Adrenal gland (tissue), 19 donors: ENCODE data around the gene ACSS3. TPM values are rescaled to one million over a fixed set of nuclear protein-coding genes. Genes with fewer than 3 reads are reported as not detected.

ENCODE experiments used
- DNase-seq, 7 donors: peaks; one replicate each; pipeline ENCODE4 v3.0.0-alpha.2; 2019 to 2020
- H3K27ac ChIP-seq, 5 donors: fragments of 200-600 bp; sonication (generic) in 4 of 5; 1 replicate in 3 of 5; 2 replicates in 2 of 5; pipeline versions ENCODE4 v1.5.1 to v1.8.0; 2016 to 2020; ENCODE audit warnings: mild to moderate bottlenecking in 1 of 5
- H3K27me3 ChIP-seq: fragments of 200-600 bp; 2 replicates; pipeline ENCODE4 v1.8.0; 2021
- H3K36me3 ChIP-seq, 2 donors: fragments of 200-600 bp; replicated peaks in 1 of 2; 1 replicate in 1 of 2; 2 replicates in 1 of 2; pipeline versions ENCODE4 v1.5.1 to v1.8.0; 2018 to 2022
- H3K4me1 ChIP-seq, 2 donors: fragments of 200-600 bp; replicated peaks in 1 of 2; 1 replicate in 1 of 2; 2 replicates in 1 of 2; pipeline versions ENCODE4 v1.5.1 to v1.8.0; 2018 to 2021
- H3K4me3 ChIP-seq, 4 donors: fragments of 200-600 bp; sonication (generic) in 3 of 4; one replicate each; pipeline ENCODE4 v1.5.1; 2016 to 2018
- H3K9me3 ChIP-seq, 3 donors: fragments of 200-600 bp; sonication (generic) in 1 of 3; replicated peaks in 1 of 3; 1 replicate in 2 of 3; 2 replicates in 1 of 3; pipeline versions ENCODE4 v1.5.1 to v1.8.0; 2016 to 2021
- POLR2A ChIP-seq, 2 donors: fragments of 450-650 bp; IDR thresholded peaks; one replicate each; pipeline ENCODE4 v1.6.1; 2017; ENCODE audit warnings: antibody characterized with exemption in 2 of 2, mild to moderate bottlenecking in 2 of 2, moderate library complexity in 1 of 2
- WGBS, 4 donors: extraction: QIAGEN DNeasy Blood & Tissue Kit in 2 of 4; methylation state at CpG; one replicate each; pipeline versions ENCODE4 v1.1.5 to v1.1.7; 2013 to 2017; 5-methylcytosine and 5-hydroxymethylcytosine counted together
- intact Hi-C, 2 donors: fragments of 100-400 bp; cut with DNase I; formaldehyde crosslinking; loops; one replicate each; pipeline versions ENCODE4 v1.14.1 to v1.15.0; 2022 to 2023
- long read RNA-seq, 10 donors: library from polyadenylated mRNA in 3 of 10; unstranded in 2 of 10; stranded (forward) in 1 of 10; transcript quantifications; one replicate each; pipeline ENCODE4 v2.0.0 and lab custom pipeline, GENCODE V29; 2021 to 2026
- polyA plus RNA-seq, 3 donors: library from polyadenylated mRNA; stranded (reverse); fragments of 200-250 nt in 2 of 3; fragments of 350-450 nt in 1 of 3; fragmentation: Illumina TruSeq in 1 of 3; extraction: RNeasy Lipid Tissue Mini Kit (QIAGEN cat#74804) in 1 of 3; gene quantifications; one replicate each; pipeline ENCODE4 v1.2.3, GENCODE V29; 2013 to 2014
- total RNA-seq, 9 donors: library from RNA; depleted of rRNA in 4 of 9; stranded (reverse); fragments of >200 nt in 4 of 9; fragments of 120-200 nt in 1 of 9; fragmentation: NEBNext Ultra II Directional in 1 of 9; extraction: Animal tissue kit (Norgen Biotek cat#: 25700) in 1 of 9; gene quantifications; one replicate each; pipeline versions ENCODE4 v1.1.0 to v1.2.4, GENCODE V29; 2013 to 2023
- TF ChIP-seq, protein P1 (sequence below), 6 experiments: fragments of 450-650 bp in 4 of 6; fragments of 200-600 bp in 2 of 6; sonication (generic) in 1 of 6; IDR thresholded peaks; 1 replicate in 5 of 6; 2 replicates in 1 of 6; pipeline versions ENCODE4 v1.5.1 to v1.8.0; 2016 to 2021; ENCODE audit warnings: antibody characterized with exemption in 6 of 6, mild to moderate bottlenecking in 2 of 6, moderate library complexity in 1 of 6
- donor health status: healthy with polysubstance abuse.
- donor health status: Bipolar disorder and iron deficiency.
- donor health status: DM: yes; HTN: yes; CAD: no.
- donor health status: DM: no; HTN: no; CAD: no.
- donor health status: DM: no; HTN: no; CAD: no.
- donor health status: DM: yes; HTN: yes; CAD: no.

Gene ACSS3, protein sequence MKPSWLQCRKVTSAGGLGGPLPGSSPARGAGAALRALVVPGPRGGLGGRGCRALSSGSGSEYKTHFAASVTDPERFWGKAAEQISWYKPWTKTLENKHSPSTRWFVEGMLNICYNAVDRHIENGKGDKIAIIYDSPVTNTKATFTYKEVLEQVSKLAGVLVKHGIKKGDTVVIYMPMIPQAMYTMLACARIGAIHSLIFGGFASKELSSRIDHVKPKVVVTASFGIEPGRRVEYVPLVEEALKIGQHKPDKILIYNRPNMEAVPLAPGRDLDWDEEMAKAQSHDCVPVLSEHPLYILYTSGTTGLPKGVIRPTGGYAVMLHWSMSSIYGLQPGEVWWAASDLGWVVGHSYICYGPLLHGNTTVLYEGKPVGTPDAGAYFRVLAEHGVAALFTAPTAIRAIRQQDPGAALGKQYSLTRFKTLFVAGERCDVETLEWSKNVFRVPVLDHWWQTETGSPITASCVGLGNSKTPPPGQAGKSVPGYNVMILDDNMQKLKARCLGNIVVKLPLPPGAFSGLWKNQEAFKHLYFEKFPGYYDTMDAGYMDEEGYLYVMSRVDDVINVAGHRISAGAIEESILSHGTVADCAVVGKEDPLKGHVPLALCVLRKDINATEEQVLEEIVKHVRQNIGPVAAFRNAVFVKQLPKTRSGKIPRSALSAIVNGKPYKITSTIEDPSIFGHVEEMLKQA
- total RNA-seq (10 to 100 TPM in 8 of 9 donors, 1 to 10 TPM in 1; 5.3 to 90.0 (median 45.0) TPM), polyA plus RNA-seq (10 to 100 TPM in 2 of 3 donors, 1 to 10 TPM in 1; 9.4 to 18.1 (median 12.9) TPM)
- long read RNA-seq, donor 1, result 0 reads
- long read RNA-seq, donor 2, result 0 reads
- long read RNA-seq, donor 3, result 0 reads
- long read RNA-seq, donor 4, full-length matches to known transcripts, result 11 of 17 reads
- long read RNA-seq, donor 4, partial matches to known transcripts, result 2 of 17 reads
- long read RNA-seq, donor 4, other reads (novel, unspliced or antisense), result 4 of 17 reads
- long read RNA-seq, donor 5, full-length matches to known transcripts, result 149 of 168 reads
- long read RNA-seq, donor 5, partial matches to known transcripts, result 4 of 168 reads
- long read RNA-seq, donor 5, other reads (novel, unspliced or antisense), result 15 of 168 reads
- long read RNA-seq, donor 6, full-length matches to known transcripts, result 10 of 13 reads
- long read RNA-seq, donor 6, partial matches to known transcripts, result 1 of 13 reads
- long read RNA-seq, donor 6, other reads (novel, unspliced or antisense), result 2 of 13 reads
- long read RNA-seq, donor 7, result 0 reads
- long read RNA-seq, donor 8, result 0 reads
- long read RNA-seq, donor 9, full-length matches to known transcripts, result 1 of 1 reads
- long read RNA-seq, donor 9, partial matches to known transcripts, result 0 of 1 reads
- long read RNA-seq, donor 9, other reads (novel, unspliced or antisense), result 0 of 1 reads
- long read RNA-seq, donor 10, result 0 reads

- Histone ChIP-seq H3K4me3 (peak within 1 kb of the TSS in 3 of 4 donors; percentile 10 to 66 (median 65)), H3K27ac (peak within 1 kb of the TSS; percentile 39 to 87 (median 77)), H3K36me3 (no peaks in the 10 kb centered on the region), H3K27me3 (no peaks in the 10 kb centered on the region), H3K4me1 (peaks cover 5 to 20% of the 10 kb centered on the region in 2 donors), H3K9me3 (no peaks in the 10 kb centered on the region)
- TF ChIP-seq POLR2A (IDR thresholded peaks at IDR 0.05), result peak in 1 of 2 donors; percentile 62
- TF ChIP-seq, protein P1, sequence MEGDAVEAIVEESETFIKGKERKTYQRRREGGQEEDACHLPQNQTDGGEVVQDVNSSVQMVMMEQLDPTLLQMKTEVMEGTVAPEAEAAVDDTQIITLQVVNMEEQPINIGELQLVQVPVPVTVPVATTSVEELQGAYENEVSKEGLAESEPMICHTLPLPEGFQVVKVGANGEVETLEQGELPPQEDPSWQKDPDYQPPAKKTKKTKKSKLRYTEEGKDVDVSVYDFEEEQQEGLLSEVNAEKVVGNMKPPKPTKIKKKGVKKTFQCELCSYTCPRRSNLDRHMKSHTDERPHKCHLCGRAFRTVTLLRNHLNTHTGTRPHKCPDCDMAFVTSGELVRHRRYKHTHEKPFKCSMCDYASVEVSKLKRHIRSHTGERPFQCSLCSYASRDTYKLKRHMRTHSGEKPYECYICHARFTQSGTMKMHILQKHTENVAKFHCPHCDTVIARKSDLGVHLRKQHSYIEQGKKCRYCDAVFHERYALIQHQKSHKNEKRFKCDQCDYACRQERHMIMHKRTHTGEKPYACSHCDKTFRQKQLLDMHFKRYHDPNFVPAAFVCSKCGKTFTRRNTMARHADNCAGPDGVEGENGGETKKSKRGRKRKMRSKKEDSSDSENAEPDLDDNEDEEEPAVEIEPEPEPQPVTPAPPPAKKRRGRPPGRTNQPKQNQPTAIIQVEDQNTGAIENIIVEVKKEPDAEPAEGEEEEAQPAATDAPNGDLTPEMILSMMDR (IDR thresholded peaks at IDR 0.05), result no peak
- intact Hi-C loops, result no loop called here
- peak; percentile 42 to 82 (median 69) for DNase-seq
- WGBS, 4 donors, result 1 to 2% (median 2%) methylated on average over 20 to 49 of the region's 49 CpGs
Measured at GRCh38 chr12:81077686-81078441, at the start of gene ACSS3. TSS of gene ACSS3 (plus strand) at chr12:81078079. CDS start at chr12:81078121, 42 bp downstream.

DNA sequence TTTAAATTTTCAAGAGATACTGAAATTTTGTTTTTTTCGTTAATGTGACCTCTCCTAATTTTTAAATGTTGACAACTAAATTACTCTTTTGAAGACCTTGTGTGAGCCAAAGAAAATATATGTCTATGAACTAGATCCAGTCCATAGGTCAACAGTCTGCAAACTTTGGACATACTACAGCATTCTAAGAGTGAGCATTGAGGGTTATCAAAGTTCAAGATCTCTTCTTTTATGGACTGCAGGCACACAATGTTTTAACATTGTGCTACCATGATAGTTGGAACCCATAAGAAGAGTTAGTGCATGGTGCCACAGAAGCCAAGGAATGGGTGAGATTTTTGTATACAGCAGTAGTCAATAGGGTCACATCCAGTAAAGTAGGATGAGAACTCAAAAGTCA lies 43.0 kb upstream of the ACSS3 start:
- no peak for TF ChIP-seq POLR2A (IDR thresholded peaks at IDR 0.05)
- Histone ChIP-seq H3K4me1 (no peaks in the 10 kb centered on the region), H3K36me3 (no peaks in the 10 kb centered on the region), H3K9me3 (no peaks in the 10 kb centered on the region), H3K27ac (no peak overlapping the region), H3K4me3 (no peak overlapping the region), H3K27me3 (no peaks in the 10 kb centered on the region)
- intact Hi-C loops, result no loop called here
- no peak for DNase-seq
- WGBS, 4 donors, result 25 to 60% (median 48%) methylated on average over 1 of the region's 1 CpG

DNA sequence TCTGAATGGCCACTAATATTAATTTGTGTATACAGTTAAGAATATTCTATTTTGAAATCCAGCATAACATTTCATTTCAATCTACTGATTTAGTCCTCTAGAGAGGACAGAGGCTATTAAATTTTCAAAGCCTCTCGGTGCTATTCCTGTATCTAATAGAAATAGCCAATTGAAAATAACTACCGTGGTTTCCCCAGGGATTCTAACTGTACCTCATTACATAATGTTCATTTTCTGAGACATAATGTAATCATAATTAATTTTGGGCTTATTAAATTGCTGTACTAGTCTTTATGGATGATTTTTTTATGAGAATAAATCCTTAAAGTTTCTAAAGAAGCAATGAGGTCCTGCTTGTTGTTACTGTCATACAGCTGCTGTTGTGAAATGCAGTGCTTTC lies 38.6 kb upstream of the ACSS3 start:
- 51 to 65% (median 54%) methylated on average over 2 of the region's 2 CpGs for WGBS, 4 donors
- H3K27ac ChIP-seq, result no peak overlapping the region
- no peaks in the 10 kb centered on the region for H3K27me3 ChIP-seq
- no peak for DNase-seq
- H3K4me3 ChIP-seq, result no peak overlapping the region
- no peaks in the 10 kb centered on the region for H3K4me1 ChIP-seq
- TF ChIP-seq, protein P1 (IDR thresholded peaks at IDR 0.05), result no peak
- no peak for TF ChIP-seq POLR2A (IDR thresholded peaks at IDR 0.05)
- no peaks in the 10 kb centered on the region for H3K36me3 ChIP-seq
- intact Hi-C loops, result no loop called here
- no peaks in the 10 kb centered on the region for H3K9me3 ChIP-seq
